GM03348 (cell line): Measurements from ENCODE around the gene WDTC1.
A peak's percentile ranks its signal among the peaks of the same experiment; 100 is the strongest.
"Not testable (repeated sequence)": the region's sequence is repeated elsewhere in the genome, so short reads cannot be mapped to it uniquely, and the experiment has no call there.

Source experiments
- DNase-seq: peaks from one replicate; pipeline ENCODE4 v3.0.0; 2012; ENCODE audit warnings: low spot score

WDTC1 gene

GRCh38 chr1:27234049-27234882 is at the start of gene WDTC1:
WDTC1 (plus strand) TSS chr1:27234632; CDS start chr1:27261055, 26,423 bp downstream.
- DNase-seq = peak; percentile 99

- DNase-seq = not testable (repeated sequence)
These were observed 49.8 kb upstream of the WDTC1 start for GRCh38 chr1:27184665-27185064.

DNA sequence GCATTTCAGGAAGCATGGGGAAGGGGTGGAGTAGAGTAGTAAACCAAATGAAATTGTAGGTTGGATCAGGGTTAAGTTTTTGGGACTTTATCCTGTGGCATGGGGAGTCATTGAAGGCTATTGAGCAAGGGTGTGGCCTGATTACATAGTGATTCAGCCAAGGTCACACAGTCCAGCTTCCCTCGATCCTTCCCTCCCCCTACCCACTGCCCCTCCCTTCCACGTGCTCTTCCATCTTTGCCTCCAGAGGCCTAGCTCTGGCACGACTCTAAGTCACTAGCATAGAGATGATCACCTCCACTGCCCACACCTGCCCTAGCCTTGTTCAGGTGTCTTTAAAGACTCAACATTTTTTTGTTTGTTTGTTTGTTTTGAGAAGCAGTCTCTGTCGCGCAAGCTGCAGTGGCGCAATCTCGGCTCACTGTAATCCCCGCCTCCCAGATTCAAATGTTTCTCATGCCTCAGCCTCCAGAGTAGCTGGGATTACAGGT is 42.3 kb upstream of the WDTC1 start:
- no peak for DNase-seq

DNA sequence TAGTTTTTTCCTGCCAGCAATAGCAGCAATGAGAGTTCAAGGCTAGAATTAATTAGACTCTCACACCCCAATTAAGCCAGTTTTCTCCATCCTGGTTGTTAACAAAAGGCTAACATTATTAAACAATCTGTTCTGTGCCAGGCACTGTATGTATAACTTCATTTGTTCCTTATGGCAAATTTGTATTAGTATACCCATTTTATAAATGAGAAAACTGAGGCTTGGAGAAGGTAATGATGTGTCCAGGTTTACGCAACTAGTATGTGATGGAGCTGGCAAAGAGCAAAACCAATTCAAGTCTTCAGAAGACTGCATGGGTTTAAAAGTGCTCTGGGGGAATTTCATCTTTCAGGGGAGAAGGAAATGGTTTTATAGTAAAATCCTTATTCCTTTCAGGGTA is 41.2 kb upstream of the WDTC1 start:
- no peak for DNase-seq

GRCh38 chr1:27201295-27201694 is 33.1 kb upstream of the WDTC1 start:
- DNase-seq = no peak

- peak; percentile 51 for DNase-seq
These were observed 30.5 kb upstream of the WDTC1 start for GRCh38 chr1:27203946-27204345.

GRCh38 chr1:27207238-27207637 is 27.2 kb upstream of the WDTC1 start:
- DNase-seq = not testable (repeated sequence)

DNA sequence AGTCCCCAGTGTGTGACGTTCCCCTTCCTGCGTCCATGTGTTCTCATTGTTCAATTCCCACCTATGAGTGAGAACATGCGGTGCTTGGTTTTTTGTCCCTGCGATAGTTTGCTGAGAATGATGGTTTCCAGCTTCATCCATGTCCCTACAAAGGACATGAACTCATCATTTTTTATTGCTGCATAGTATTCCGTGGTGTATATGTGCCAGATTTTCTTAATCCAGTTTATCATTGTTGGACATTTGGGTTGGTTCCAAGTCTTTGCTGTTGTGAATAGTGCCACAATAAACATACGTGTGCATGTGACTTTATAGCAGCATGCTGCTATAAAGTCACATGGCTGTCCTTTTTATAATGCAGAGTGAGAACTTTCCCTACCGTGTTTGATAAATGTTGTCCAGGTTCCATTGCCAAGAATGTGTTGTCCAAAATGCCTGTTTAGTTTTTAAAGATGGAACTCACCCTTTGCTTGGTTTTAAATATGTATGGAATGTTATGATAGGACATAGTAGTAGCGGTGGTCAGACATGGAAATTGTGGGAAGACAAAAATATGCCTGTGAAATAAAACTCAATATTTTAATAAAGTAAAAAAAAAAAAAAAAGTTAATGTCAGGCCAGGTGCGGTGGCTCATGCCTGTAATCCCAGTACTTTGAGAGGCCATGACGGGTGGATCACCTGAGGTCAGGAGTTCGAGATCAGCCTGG is 26.1 kb upstream of the WDTC1 start:
- not testable (repeated sequence) for DNase-seq

GRCh38 chr1:27216466-27216865 is 18.0 kb upstream of the WDTC1 start:
- no peak for DNase-seq

GRCh38 chr1:27217401-27217800 is 17.0 kb upstream of the WDTC1 start:
- no peak for DNase-seq

DNA sequence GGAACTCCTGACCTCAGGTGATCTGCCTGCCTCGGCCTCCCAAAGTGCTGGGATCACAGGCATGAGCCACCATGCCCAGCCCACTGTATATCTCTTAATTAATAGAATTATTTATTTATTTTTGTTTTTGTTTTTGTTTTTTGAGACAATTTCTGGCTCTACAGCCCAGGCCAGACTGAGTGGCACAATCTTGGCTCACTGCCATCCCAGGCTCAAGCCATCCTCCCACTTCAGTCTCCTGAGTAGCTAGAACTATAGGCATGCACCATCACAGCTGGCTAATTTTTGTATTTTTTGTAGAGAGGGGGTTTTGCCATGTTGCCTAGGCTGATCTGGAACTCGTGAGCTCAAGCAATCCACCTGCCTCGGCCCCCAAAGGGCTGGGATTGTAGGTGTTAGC is 15.7 kb upstream of the WDTC1 start:
- DNase-seq = no peak

DNA sequence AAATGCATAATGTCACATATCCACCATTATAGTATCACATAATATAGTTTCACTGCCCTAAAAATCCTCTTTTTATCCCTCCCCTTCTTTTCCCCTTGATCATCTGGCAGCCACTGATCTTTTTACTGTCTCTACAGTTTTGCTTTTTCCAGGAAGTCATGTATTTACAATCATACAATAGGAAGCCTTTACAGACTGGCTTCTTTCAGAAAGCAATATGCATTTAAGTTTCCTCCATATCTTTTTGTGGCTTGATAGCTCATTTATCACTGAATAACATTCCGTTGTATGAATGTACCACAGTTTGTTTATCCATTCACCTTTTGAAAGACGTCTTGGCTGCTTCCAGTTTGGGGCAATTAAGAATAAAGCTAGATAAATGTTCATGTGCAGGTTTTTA is 14.3 kb upstream of the WDTC1 start:
- DNase-seq = no peak

- not testable (repeated sequence) for DNase-seq
These were observed 13.5 kb upstream of the WDTC1 start for GRCh38 chr1:27220702-27221497.

DNA sequence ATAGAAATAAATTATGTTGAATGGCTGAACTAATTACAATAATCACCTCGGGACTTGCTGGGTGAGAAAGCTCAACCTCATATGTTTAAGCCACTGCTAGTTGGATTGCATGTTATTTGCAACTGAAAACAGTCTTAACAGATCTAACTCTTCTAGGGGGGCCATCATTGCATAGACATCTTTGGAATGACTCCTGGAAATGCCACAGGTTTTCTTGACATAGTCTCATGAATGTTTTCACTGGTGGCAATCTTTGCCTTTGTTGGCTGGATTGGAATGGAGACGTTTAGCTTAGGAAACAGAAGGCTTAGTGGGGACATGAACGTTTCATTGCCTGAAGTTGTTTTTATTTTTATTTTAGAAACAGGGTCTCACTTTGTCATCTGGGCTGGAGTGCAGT is 8.8 kb upstream of the WDTC1 start:
- DNase-seq = no peak

- DNase-seq = no peak
These were observed 6.7 kb upstream of the WDTC1 start for GRCh38 chr1:27227765-27228164.

- DNase-seq = no peak
These were observed 774 bp upstream of the WDTC1 start for GRCh38 chr1:27233667-27234048.

- DNase-seq = peak; percentile 29
These were observed 1.4 kb downstream of the WDTC1 start for GRCh38 chr1:27235827-27236226.

DNA sequence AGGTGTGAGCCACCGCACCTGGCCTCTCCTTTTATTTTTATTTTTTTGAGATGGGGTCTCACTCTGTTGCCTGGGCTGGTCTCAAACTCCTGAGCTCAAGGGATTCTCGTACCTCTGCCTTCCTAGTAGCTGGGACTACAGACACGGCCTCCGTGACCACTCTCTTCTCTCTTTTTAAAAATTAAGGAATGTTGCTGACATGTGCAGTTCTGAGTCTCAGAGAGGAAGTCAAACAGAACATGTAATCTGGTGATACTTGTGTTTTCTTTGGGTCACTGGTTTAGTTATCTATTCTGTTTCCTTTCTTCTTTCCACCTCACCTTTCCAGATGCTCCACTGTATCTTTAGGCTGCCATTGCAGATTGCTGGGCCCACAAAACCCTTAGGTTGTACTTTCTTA is 2.7 kb downstream of the WDTC1 start:
- DNase-seq = no peak

- DNase-seq = no peak
These were observed 3.6 kb downstream of the WDTC1 start for GRCh38 chr1:27238032-27238431.

DNA sequence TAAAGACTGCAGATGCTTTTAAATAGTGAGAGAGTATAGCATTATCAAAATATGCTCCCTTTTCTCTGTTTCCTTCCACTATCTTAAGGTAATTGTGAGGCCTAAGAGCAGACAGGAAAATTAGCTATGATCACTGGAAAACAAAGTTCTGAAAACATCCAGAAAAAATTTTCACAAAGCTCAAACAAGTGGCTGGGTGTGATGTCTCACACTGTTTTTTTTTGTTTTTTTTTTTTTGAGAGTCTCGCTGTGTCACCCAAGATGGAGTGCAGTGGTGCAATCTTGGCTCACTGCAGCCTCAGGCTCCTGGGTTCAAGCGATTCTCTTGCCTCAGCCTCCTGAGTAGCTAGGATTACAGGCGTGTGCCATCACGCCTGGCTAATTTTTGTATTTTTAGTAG is 7.2 kb downstream of the WDTC1 start:
- DNase-seq = no peak

- not testable (repeated sequence) for DNase-seq
These were observed 9.2 kb downstream of the WDTC1 start for GRCh38 chr1:27243665-27244064.

DNA sequence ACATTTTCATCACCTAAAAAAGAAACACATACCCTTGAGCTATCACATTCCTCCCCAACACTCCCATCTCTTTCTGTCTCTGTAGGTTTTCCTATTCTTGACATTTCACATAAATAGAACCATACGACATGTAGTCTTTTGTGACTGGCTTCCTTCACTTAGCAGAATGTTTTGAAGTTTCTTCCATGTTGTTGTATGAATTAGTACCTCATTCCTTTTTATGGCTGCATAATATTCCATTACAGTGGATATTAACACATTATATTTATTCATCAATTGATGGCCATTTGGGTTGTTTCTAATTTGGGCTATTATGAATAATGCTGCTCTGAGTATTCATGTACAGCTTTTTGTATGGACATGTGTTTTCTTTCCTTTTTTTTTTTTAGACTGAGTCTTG is 11.8 kb downstream of the WDTC1 start:
- no peak for DNase-seq
